K562 (cell line): ENCODE measurements around the gene C11orf65. TPM values are rescaled to one million over a fixed set of nuclear protein-coding genes. Genes with fewer than 3 reads are reported as not detected.
A peak's percentile ranks its signal among the peaks of the same experiment; 100 is the strongest.

Experiments
- ATAC-seq: fragments of 200-7000 bp; cut with Tn5 transposase; 3 replicates; pipeline ENCODE4 v1.9.1; 2020; ENCODE audit warnings: moderate library complexity
- BruUV-seq: library from RNA; stranded (reverse); fragments of 400-500 nt; replicated peaks from 2 replicates; lab custom pipeline; 2021; lab: Mats Ljungman, UMichigan
- CTCF ChIA-PET: fragments of 300-600 bp; formaldehyde crosslinking; extraction: SDS; loops from one replicate; lab custom pipeline; 2021; ENCODE audit warnings: low intra/inter-chr PET ratio; lab: Yijun Ruan, JAX
- POLR2A ChIA-PET: fragments of 300-600, 350-650 bp; sonication (Branson Sonifier 250); formaldehyde crosslinking; extraction: SDS; loops from one replicate; lab custom pipeline; 2021; ENCODE audit warnings: antibody characterized with exemption, inconsistent platforms; lab: Yijun Ruan, JAX
- DNase-seq, 4 experiments: peaks; one replicate each; pipeline versions ENCODE4 v3.0.0 to v3.0.0-alpha.2; 2011 to 2018; ENCODE audit warnings: low spot score in 3 of 4, mixed read lengths in 3 of 4; ENCODE audit errors: extremely low read depth in 1 of 4
- FAIRE-seq: peaks from 2 replicates; lab custom pipeline; 2011; peaks lifted over from hg19 to GRCh38; lab: Jason Lieb, UNC
- H2AFZ ChIP-seq: 2 replicates; pipeline ENCODE4 v1.6.0; 2011; ENCODE audit warnings: low read depth, low read length, control low read depth, inconsistent platforms
- H3K27ac ChIP-seq: fragments of 200-600 bp; 3 replicates; pipeline ENCODE4 v1.8.0; 2011; ENCODE audit warnings: low read depth, mild to moderate bottlenecking, control low read depth, inconsistent platforms, low read length, moderate library complexity, mixed read lengths; ENCODE audit errors: extremely low read depth
- H3K27me3 ChIP-seq, 2 experiments: fragments of 300-600 bp in 1 of 2; 2 replicates in 1 of 2; 3 replicates in 1 of 2; pipeline versions ENCODE4 v1.6.0 to v1.8.0; 2011; ENCODE audit warnings: inconsistent platforms in 2 of 2, low read length in 2 of 2, mild to moderate bottlenecking in 1 of 2, mixed read lengths in 1 of 2, moderate library complexity in 1 of 2; ENCODE audit not compliant: control insufficient read depth in 2 of 2, insufficient read depth in 2 of 2
- H3K36me3 ChIP-seq: fragments of 300-600 bp; 3 replicates; pipeline ENCODE4 v1.8.0; 2011; ENCODE audit warnings: mild to moderate bottlenecking, low read length, inconsistent platforms; ENCODE audit not compliant: control insufficient read depth, insufficient read depth
- H3K4me1 ChIP-seq, 2 experiments: fragments of 200-600 bp in 1 of 2; replicated peaks in 1 of 2; 2 replicates in 1 of 2; 3 replicates in 1 of 2; pipeline versions ENCODE4 v1.5.1 to v1.8.0; 2011; ENCODE audit warnings: inconsistent platforms in 2 of 2, low read length in 2 of 2, mild to moderate bottlenecking in 1 of 2, mixed read lengths in 1 of 2, moderate library complexity in 1 of 2; ENCODE audit not compliant: control insufficient read depth in 2 of 2, insufficient read depth in 2 of 2
- H3K4me2 ChIP-seq: 2 replicates; pipeline ENCODE4 v1.6.1; 2011; ENCODE audit warnings: low read length, control low read depth, inconsistent platforms, mixed read lengths; ENCODE audit not compliant: insufficient read depth
- H3K4me3 ChIP-seq: fragments of 200-600 bp; sonication (generic), shearing (Covaris generic); 2 replicates; pipeline ENCODE4 v1.5.1; 2016; ENCODE audit warnings: control low read depth, inconsistent platforms
- H3K79me2 ChIP-seq: fragments of 200-600 bp; 3 replicates; pipeline ENCODE4 v1.8.0; 2011; ENCODE audit warnings: low read length, inconsistent platforms; ENCODE audit not compliant: control insufficient read depth, insufficient read depth
- H3K9ac ChIP-seq, 2 experiments: 2 replicates each; pipeline versions ENCODE4 v1.6.0 to v1.6.1; 2011; ENCODE audit warnings: low read depth in 2 of 2, low read length in 2 of 2, control low read depth in 1 of 2, inconsistent platforms in 1 of 2, mild to moderate bottlenecking in 1 of 2, mixed read lengths in 1 of 2; ENCODE audit not compliant: insufficient read depth in 1 of 2
- H3K9me1 ChIP-seq: one replicate; pipeline ENCODE4 v1.6.0; 2011; ENCODE audit warnings: inconsistent platforms, mild to moderate bottlenecking, low read length, moderate library complexity; ENCODE audit not compliant: control insufficient read depth, insufficient read depth
- H3K9me3 ChIP-seq: replicated peaks from 2 replicates; pipeline ENCODE4 v1.5.1; 2011; ENCODE audit warnings: low read depth, low read length, inconsistent platforms; ENCODE audit not compliant: control insufficient read depth, insufficient read depth
- H4K20me1 ChIP-seq: replicated peaks from 2 replicates; pipeline ENCODE4 v1.6.1; 2011; ENCODE audit warnings: low read length, inconsistent platforms, mixed read lengths; ENCODE audit not compliant: control insufficient read depth, insufficient read depth
- ARID2 ChIP-seq: fragments of 450-650 bp; IDR thresholded peaks from 2 replicates; pipeline ENCODE4 v1.6.1; 2017; ENCODE audit warnings: antibody characterized with exemption, mild to moderate bottlenecking
- BRD4 ChIP-seq: fragments of 200-600 bp; sonication (generic); IDR thresholded peaks from 2 replicates; pipeline ENCODE4 v1.6.1; 2017; ENCODE audit warnings: inconsistent platforms
- CBFA2T3 ChIP-seq: fragments of 450-650 bp; IDR thresholded peaks from 2 replicates; pipeline ENCODE4 v1.6.1; 2017
- MEIS2 ChIP-seq: fragments of 450-650 bp; IDR thresholded peaks from 2 replicates; pipeline ENCODE4 v1.6.1; 2014; ENCODE audit warnings: mild to moderate bottlenecking; ENCODE audit not compliant: partially characterized antibody
- PBX2 ChIP-seq, 2 experiments: IDR thresholded peaks in 1 of 2; conservative IDR thresholded peaks in 1 of 2; 2 replicates each; pipeline ENCODE4 v1.6.1; 2016; ENCODE audit warnings: low read depth in 2 of 2, mild to moderate bottlenecking in 1 of 2, missing compliant biosample characterization in 1 of 2, missing genetic modification characterization in 1 of 2, moderate library complexity in 1 of 2
- PRDM10 ChIP-seq: fragments of 450-650 bp; IDR thresholded peaks from 2 replicates; pipeline ENCODE4 v1.6.1; 2018; ENCODE audit not compliant: partially characterized antibody
- TEAD4 ChIP-seq, 2 experiments: sonication (generic) in 1 of 2; formaldehyde crosslinking in 1 of 2; IDR thresholded peaks; 2 replicates each; pipeline versions ENCODE4 v1.6.1 to v1.8.0; 2012 to 2022; ENCODE audit warnings: borderline replicate concordance in 1 of 2, inconsistent platforms in 1 of 2, low read length in 1 of 2, mild to moderate bottlenecking in 1 of 2, missing genetic modification reagents in 1 of 2
- in situ Hi-C: fragments of 300-500 bp; cut with MboI; formaldehyde crosslinking; loops from 4 replicates; pipeline ENCODE4 v1.15.0; 2018; ENCODE audit warnings: inconsistent platforms, mixed read lengths
- intact Hi-C: fragments of 100-400 bp; cut with micrococcal nuclease; formaldehyde crosslinking; loops from 2 replicates; pipeline ENCODE4 v1.14.2; 2022
- polyA plus RNA-seq, 8 experiments: library from polyadenylated mRNA; depleted of rRNA in 4 of 8; stranded (reverse) in 5 of 8; unstranded in 3 of 8; fragments of >200 nt; fragmentation: Nextera tagmentation in 2 of 8; fragmentation: Illumina TruSeq in 1 of 8; extraction: Ambion mirVana in 2 of 8; extraction: Trizol in 1 of 8; gene quantifications; 2 replicates each; pipeline versions ENCODE4 v1.2.1 to v1.2.3, GENCODE V29; 2011 to 2014; ENCODE audit warnings: inconsistent platforms in 1 of 8, missing spikeins in 1 of 8
- total RNA-seq, 7 experiments: library from RNA; depleted of rRNA in 6 of 7; stranded (reverse); fragments of >200 nt in 6 of 7; fragmentation: Illumina TruSeq in 2 of 7; extraction: Trizol in 2 of 7; gene quantifications; 2 replicates each; pipeline versions ENCODE4 v1.2.1 to v1.2.3, GENCODE V29; 2011 to 2021; ENCODE audit warnings: low replicate concordance in 1 of 7

C11orf65 gene
- total and polyA plus RNA-seq, 9 of the 15 experiments (the other 6 are each of a cell fraction or from before 2014, with no cell fraction given), result 1.0 to 2.1 (median 1.2) TPM

DNA sequence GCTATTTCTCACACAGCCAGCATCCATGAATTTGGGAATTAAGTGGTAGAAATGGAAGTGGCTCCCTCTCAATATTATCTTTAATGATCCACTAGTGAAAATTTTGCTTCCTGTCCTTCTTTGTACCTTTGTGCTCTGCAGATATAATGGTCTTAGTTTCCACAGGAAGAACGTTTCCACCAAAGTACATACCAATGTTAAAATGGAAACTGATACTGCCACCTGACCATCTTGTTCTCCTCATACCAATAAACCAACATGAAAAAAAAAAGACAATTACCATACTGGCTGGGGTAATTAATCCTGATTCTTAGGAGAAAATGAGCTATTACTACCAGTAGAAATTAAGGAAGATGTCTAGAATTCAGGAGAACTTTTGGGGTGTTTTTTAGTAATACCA, 32.3 kb downstream of the C11orf65 start (continued):
- TF ChIP-seq ARID2 (no peak), CBFA2T3 (no peak), BRD4 (no peak)
- TF ChIP-seq, all 486 proteins: peak for 0

GRCh38 chr11:108432783-108433182, 34.5 kb downstream of the C11orf65 start:
- no peak for TF ChIP-seq TEAD4 (IDR thresholded peaks at IDR 0.05; ENCODE audit: low read length)
- TF ChIP-seq TEAD4 (CRISPR knock-in tag; IDR thresholded peaks at IDR 0.05; ENCODE audit: borderline replicate concordance), result no peak
- TF ChIP-seq MEIS2, result peak; percentile 56
- TF ChIP-seq PRDM10, result peak; percentile 19
- no peak for TF ChIP-seq PBX2 (CRISPR knock-in tag; IDR thresholded peaks at IDR 0.05; ENCODE audit: low read depth)
- TF ChIP-seq PBX2 (tag; conservative IDR thresholded peaks at IDR 0.05; ENCODE audit: low read depth), result peak; percentile 18; the same call in 1 of the 2 replicates
- FAIRE-seq (no peak), DNase-seq (peak in 1 of 4 experiments; percentile 3), ATAC-seq (no peak)
- Histone ChIP-seq H3K36me3 (no peaks in the 10 kb centered on the region), H3K4me3 (no peak overlapping the region), H2AFZ (no peak overlapping the region), H4K20me1 (no peaks in the 10 kb centered on the region), H3K9me1 (no peaks in the 10 kb centered on the region), H3K4me2 (no peak overlapping the region), H3K27ac (no peak overlapping the region), H3K4me1 (no peaks in the 10 kb centered on the region; a peak in 1 of 5 replicates), H3K27me3 (no peaks in the 10 kb centered on the region), H3K9me3 (no peaks in the 10 kb centered on the region; the same call in 1 of the 2 replicates), H3K79me2 (no peaks in the 10 kb centered on the region), H3K9ac (no peak overlapping the region)
- in situ Hi-C loops, result no loop called here
- intact Hi-C loops, result no loop called here
- no TSS peak for BruUV-seq
- ChIA-PET CTCF (no interaction called here), POLR2A (no interaction called here)
